A673 (cell line): ENCODE results near the gene RRM2.

Source experiments
- CTCF ChIP-seq: fragments of 300-800, 200-600 bp; sonication (generic); conservative IDR thresholded peaks from 2 replicates; pipeline ENCODE4 v1.5.1; 2017; ENCODE audit warnings: low read depth, mild to moderate bottlenecking, antibody characterized with exemption, low read length, moderate library complexity, mixed read lengths
- EZH2 ChIP-seq: fragments of 200-600 bp; sonication (generic); IDR thresholded peaks from 2 replicates; pipeline ENCODE4 v1.6.1; 2017; ENCODE audit warnings: borderline replicate concordance, low read depth, mild to moderate bottlenecking, mixed read lengths, antibody characterized with exemption, low read length; ENCODE audit not compliant: poor library complexity, severe bottlenecking

DNA sequence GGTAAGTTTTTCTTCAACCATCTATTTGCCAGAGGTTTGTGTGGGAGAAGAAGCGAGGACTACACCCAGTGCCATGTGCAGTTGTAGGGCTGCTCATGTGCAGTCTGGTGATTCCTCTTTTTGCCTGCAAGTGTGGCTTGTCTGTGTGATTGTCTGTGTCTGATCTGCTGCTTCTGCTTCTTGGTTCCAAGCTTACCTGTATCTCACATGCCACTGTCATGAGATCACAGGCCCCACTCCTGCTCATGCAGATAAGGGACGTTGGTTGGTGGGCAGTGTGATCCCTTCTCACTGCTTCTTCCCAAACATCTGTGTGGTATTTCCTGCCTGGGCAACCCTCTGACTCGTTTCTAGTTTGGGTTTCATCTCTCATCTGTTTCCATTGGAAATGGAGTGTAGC is 27.1 kb downstream of the RRM2 start:
- TF ChIP-seq CTCF: no peak
- TF ChIP-seq EZH2: no peak
